ENCODE measurements around the gene R3HDM2. TPM values are rescaled to one million over a fixed set of nuclear protein-coding genes. Genes with fewer than 3 reads are reported as not detected.

The R3HDM2 gene
- total RNA-seq, 1 donor from 2014 or later = 46.5 TPM

DNA sequence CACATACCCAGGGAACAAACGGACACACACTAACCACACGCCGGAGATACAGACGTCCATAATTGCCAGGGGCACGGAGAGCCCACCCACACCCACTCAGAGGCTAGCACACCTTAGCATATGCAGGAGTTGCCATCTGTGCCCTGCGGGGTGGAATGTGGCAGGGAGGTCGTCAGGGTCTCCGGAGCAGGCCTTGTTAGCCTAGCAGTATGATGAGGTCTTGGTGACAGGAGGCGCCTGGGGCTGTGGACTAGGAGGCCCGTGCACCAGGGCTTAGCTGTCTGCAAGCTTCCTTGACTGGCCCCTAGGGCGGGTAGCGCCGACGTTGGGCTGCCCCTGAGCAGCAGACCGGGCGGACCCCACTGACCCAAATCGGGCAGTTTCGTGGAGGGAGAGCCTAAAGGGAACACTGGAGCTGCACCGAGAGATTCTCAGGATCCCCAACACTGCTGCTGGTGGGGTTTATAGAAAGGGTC lies 189.9 kb downstream of the R3HDM2 start:
- Mint-ChIP-seq H3K36me3 (ENCODE audit: low read depth) (no peaks in the 10 kb centered on the region), H3K27ac (ENCODE audit: unreplicated experiment) (peak overlapping the region; percentile 98), H3K4me1 (ENCODE audit: low read depth) (peaks cover 76% of the 10 kb centered on the region), H3K9me3 (ENCODE audit: low read depth) (no peaks in the 10 kb centered on the region), H3K27me3 (ENCODE audit: low read depth) (no peaks in the 10 kb centered on the region), H3K4me3 (ENCODE audit: unreplicated experiment) (peak overlapping the region; percentile 94)
- no peak for DNase-seq (ENCODE audit: low spot score)
- TF ChIP-seq, protein P1, sequence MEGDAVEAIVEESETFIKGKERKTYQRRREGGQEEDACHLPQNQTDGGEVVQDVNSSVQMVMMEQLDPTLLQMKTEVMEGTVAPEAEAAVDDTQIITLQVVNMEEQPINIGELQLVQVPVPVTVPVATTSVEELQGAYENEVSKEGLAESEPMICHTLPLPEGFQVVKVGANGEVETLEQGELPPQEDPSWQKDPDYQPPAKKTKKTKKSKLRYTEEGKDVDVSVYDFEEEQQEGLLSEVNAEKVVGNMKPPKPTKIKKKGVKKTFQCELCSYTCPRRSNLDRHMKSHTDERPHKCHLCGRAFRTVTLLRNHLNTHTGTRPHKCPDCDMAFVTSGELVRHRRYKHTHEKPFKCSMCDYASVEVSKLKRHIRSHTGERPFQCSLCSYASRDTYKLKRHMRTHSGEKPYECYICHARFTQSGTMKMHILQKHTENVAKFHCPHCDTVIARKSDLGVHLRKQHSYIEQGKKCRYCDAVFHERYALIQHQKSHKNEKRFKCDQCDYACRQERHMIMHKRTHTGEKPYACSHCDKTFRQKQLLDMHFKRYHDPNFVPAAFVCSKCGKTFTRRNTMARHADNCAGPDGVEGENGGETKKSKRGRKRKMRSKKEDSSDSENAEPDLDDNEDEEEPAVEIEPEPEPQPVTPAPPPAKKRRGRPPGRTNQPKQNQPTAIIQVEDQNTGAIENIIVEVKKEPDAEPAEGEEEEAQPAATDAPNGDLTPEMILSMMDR (IDR thresholded peaks at IDR 0.05) = peak; percentile 20

DNA sequence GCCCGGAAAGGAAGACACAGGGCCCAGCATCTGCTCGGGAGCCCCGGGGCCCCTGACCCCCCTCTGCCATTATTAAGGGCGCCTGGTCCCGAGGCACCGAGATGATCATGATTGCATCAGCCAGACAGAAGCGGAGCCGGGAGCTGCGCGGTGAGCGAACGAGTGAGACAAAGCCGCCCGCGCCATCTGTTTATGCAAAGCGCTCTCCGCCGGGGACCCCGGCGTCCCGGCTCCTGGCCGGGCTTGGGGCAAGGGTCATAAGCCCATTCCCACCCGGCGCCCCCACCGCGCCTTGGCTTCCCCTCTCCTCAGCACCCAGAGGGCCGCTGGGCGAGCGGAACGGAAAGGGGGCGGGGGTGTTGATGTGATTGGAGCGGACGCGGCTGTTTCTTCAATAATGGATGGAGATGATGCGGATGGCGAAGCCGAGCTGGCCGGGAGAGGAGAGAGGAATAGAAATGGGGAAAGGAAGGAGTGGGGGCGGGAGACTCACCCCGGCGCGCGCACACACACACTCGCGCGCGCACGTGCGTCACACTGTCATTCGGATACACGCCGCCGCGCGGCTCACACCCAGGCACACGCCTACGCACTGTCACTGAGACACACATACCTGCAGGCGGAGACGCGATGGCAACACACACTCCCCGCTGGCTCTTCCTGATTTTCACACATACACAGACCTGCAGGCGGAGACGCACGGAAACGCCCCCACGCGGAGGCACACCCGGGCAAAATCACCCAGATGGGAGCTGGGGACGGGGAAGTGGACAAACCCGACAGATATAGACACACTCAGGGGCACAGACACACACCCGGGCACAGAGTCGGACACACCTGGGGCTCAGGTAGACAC lies 190.5 kb downstream of the R3HDM2 start:
- peak; percentile 89 for DNase-seq (ENCODE audit: low spot score)
- Mint-ChIP-seq H3K27ac (ENCODE audit: unreplicated experiment) (peak overlapping the region; percentile 98), H3K4me1 (ENCODE audit: low read depth) (peaks cover 83% of the 10 kb centered on the region), H3K4me3 (ENCODE audit: unreplicated experiment) (peak overlapping the region; percentile 94), H3K9me3 (ENCODE audit: low read depth) (no peaks in the 10 kb centered on the region), H3K36me3 (ENCODE audit: low read depth) (no peaks in the 10 kb centered on the region), H3K27me3 (ENCODE audit: low read depth) (no peaks in the 10 kb centered on the region)
- TF ChIP-seq, protein P1 (IDR thresholded peaks at IDR 0.05) = no peak

- DNase-seq (ENCODE audit: low spot score) = no peak
- peaks cover under 1% of the 10 kb centered on the region for H3K36me3 Mint-ChIP-seq (ENCODE audit: low read depth)
- H3K4me1 Mint-ChIP-seq (ENCODE audit: low read depth) = peaks cover 87% of the 10 kb centered on the region
- H3K9me3 Mint-ChIP-seq (ENCODE audit: low read depth) = no peaks in the 10 kb centered on the region
- H3K4me3 Mint-ChIP-seq (ENCODE audit: unreplicated experiment) = peak overlapping the region; percentile 94
- H3K27me3 Mint-ChIP-seq (ENCODE audit: low read depth) = no peaks in the 10 kb centered on the region
- TF ChIP-seq, protein P1 (IDR thresholded peaks at IDR 0.05) = no peak
- H3K27ac Mint-ChIP-seq (ENCODE audit: unreplicated experiment) = peak overlapping the region; percentile 98
Measured at GRCh38 chr12:57239587-57240065, 191.2 kb downstream of the R3HDM2 start.

DNA sequence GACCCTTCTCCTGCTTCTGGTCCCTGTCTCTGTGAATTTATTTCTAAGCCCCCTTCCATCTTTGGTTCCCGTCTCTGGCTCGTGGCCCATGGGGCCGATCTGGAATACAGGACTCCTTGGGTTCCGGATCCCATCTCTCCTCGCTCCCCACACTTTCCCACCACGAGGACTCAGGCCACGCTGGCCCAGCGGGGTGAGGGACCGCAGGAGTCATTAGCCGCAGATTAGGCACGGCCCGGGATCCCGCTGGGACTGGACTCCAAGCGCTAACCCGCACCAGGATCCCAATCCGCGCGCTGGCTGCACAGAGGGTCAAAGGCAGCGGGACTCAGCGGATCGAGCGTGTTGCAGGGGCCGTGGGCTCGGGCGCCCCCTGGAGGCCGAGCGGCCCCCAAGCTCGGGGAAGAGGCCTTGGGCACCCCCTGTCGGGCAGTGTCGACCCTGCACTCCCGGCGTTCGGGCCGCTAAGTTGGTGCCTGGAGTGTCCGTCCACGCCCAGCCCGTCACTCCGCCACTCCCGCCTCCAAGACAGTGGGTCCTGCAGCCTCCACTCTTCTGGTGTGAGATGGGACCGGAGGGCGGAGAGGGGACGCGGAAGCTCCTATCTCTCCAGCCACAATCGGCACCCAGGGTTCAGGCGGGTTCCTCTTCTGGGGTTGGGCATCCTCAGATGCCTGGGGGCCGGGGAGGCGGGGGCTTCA lies 191.8 kb downstream of the R3HDM2 start:
- peaks cover 6% of the 10 kb centered on the region for H3K36me3 Mint-ChIP-seq (ENCODE audit: low read depth)
- no peaks in the 10 kb centered on the region for H3K9me3 Mint-ChIP-seq (ENCODE audit: low read depth)
- H3K27me3 Mint-ChIP-seq (ENCODE audit: low read depth) = no peaks in the 10 kb centered on the region
- peak overlapping the region; percentile 98 for H3K27ac Mint-ChIP-seq (ENCODE audit: unreplicated experiment)
- peak; percentile 92 for DNase-seq (ENCODE audit: low spot score)
- TF ChIP-seq, protein P1 (IDR thresholded peaks at IDR 0.05) = peak; percentile 100
- H3K4me1 Mint-ChIP-seq (ENCODE audit: low read depth) = peaks cover 91% of the 10 kb centered on the region
- peak overlapping the region; percentile 94 for H3K4me3 Mint-ChIP-seq (ENCODE audit: unreplicated experiment)

Data from chondrocyte (in vitro differentiated cells).